GM12891 (cell line): ENCODE measurements around the gene PPOX.

ENCODE experiments used
- DNase-seq: peaks from one replicate; pipeline ENCODE4 v3.0.0; 2011; ENCODE audit warnings: low spot score; ENCODE audit not compliant: insufficient read length
- FAIRE-seq: peaks from 2 replicates; lab custom pipeline; 2011; peaks lifted over from hg19 to GRCh38; lab: Jason Lieb, UNC
- PAX5 ChIP-seq: IDR thresholded peaks from 2 replicates; pipeline ENCODE4 v1.6.1; 2011; ENCODE audit warnings: low read length, moderate library complexity, mild to moderate bottlenecking; ENCODE audit not compliant: insufficient read depth, severe bottlenecking
- POLR2A ChIP-seq: IDR thresholded peaks from 2 replicates; pipeline ENCODE4 v1.6.1; 2011; ENCODE audit warnings: low read depth, low read length, control low read depth
- POLR2AphosphoS5 ChIP-seq: IDR thresholded peaks from 2 replicates; pipeline ENCODE4 v1.6.1; 2011; ENCODE audit warnings: low read depth, low read length, control low read depth
- POU2F2 ChIP-seq: IDR thresholded peaks from 2 replicates; pipeline ENCODE4 v1.6.1; 2011; ENCODE audit warnings: low read depth, mild to moderate bottlenecking, control low read depth, low read length, moderate library complexity
- SPI1 ChIP-seq: IDR thresholded peaks from 2 replicates; pipeline ENCODE4 v1.6.1; 2011; ENCODE audit warnings: low read depth, low read length, control low read depth
- TAF1 ChIP-seq: IDR thresholded peaks from 2 replicates; pipeline ENCODE4 v1.6.1; 2011; ENCODE audit warnings: low read depth, low read length, control low read depth

Gene PPOX

DNA sequence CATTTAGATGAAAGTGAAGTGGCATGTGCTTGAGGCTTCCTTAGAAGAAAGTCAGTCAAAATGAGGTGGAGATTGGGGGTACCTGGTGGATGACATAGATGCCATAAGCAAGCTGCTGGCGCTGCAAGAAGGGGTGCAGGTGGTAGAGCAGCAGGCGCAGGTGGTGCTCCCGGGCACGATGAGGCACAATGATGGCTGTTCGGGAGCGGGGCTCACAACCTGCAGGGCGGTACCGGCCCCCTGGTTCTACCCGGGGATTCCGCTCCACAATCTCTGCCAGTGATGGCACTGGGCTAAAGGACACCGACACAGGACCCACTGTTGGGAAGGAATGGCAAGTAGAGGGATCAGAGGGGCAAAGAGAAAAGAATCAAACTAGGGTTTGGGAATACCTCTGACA lies 8.7 kb downstream of the PPOX start:
- TF ChIP-seq POU2F2 (no peak), TAF1 (no peak), POLR2A (no peak), SPI1 (no peak), POLR2AphosphoS5 (no peak)
- DNase-seq (no peak), FAIRE-seq (no peak)

DNA sequence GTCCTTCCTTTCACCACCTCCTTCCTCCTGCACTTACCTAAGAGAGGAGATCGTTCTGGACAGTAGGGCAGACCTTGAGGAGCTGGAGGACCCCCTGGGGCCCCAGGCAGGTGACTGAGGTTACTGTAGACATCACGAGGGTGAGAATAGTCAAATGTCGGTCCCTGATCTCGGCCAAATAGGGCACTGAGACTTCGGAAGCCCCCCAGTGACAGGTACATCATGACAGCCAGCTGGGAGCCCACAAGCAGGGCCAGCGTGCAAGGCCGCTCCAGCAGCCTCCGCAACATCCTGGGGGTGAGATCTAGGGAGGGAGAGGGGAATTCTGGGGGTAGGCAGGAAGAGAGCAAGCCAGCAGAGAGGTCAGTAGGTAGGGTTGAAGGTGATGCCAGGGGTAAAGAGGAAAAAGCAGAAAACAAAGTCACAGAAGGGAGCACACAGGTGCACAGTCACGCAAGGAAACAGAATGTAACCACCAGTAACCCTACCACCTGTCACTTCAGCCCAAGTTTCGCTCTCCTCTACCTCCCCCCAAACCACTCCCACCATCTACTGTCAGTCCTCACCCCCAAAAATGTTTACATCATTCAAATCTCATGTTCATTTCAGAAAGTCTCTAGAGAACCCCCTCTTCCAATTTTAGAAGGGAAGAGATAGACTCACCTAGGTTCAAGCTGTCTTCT lies 9.7 kb downstream of the PPOX start:
- no peak for FAIRE-seq
- peak; percentile 57 for DNase-seq
- TF ChIP-seq POLR2AphosphoS5 (no peak), POU2F2 (no peak), SPI1 (no peak), PAX5 (no peak), POLR2A (no peak), TAF1 (no peak)

DNA sequence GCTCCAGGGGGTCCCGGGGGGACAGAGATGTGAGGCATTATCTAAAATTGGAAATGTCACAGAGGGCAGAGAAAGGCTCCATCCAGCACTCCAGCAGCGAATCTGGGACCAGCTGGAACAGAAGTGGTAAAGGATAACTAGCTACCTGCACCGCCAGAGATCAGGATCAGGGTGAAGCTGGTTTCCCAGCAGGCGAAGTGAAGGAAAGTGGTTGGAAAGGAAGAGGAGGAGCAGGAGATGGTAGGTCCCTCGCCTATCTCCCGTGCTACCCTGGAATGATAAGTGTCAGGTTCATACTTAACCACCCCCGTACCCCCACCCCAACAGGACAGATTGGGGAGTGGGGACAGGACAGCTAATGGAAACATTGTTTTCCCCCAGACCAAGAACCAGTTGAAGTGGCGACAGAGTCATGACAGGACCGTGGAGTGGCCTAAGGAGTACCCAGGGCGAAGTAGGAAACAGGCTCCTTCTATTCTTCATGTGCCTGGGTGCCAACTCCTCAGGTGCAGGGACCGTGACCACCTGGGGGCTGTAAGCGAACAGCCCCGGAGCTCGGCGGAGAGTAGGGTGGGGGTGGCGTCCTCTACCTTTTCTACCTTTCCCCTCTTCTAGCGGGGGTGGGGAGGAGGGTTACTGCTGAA lies 10.4 kb downstream of the PPOX start:
- TF ChIP-seq PAX5 (peak; percentile 94), TAF1 (no peak)
- FAIRE-seq = no peak
- no peak for DNase-seq

DNA sequence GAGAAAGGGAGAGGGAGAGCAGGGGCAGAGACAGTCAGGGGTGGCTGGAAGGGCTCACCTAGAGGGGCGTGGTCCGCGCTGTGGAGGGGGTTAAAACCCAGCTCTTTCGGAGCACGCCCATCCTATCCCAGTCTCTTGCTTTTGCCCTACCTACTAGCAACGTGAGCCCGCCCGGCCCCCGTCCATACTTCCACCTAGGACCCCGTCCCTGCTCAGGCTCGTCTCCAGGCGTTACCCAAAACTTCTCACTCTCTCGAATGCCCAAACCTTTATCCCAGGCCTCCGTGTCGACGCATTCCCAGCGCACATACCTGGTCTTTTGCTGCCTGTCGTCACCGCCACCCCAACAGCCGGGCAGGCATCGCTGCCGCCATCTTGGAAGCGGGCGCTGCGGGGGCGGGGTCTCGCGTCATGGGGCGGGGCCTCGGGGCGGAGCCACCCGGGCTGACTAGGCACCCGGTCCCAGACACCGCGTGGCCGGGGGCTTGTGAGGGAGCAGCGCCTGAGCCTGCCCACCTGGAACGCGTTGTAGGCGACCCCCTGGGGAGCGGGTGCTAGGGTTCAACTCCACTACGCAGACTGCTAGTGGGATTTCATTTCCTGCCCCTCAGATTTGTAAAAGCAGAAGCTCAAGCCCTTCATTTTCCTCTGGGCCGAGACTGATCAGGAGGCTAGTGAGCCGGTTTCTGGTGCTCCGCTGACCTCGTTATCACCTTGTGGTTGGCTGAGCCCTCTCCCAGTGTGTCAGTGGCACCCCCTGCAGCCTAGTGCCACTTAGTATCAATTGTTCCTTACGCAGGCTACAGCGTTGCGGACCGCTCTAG lies 11.1 kb downstream of the PPOX start, which contains the start of gene B4GALT3:
B4GALT3 (minus strand) TSS at position 396 of the 824 bp plus-strand sequence. CDS start 1,447 bp downstream, outside the sequence.
- peak; percentile 91 for TF ChIP-seq POLR2AphosphoS5
- TF ChIP-seq POLR2A = peak; percentile 91
- TF ChIP-seq PAX5 = no peak
- TF ChIP-seq SPI1 = no peak
- TF ChIP-seq POU2F2 = peak; percentile 63; the same call in 1 of the 2 replicates
- TF ChIP-seq TAF1 = peak; percentile 89
- FAIRE-seq (peak; percentile 81), DNase-seq (peak; percentile 94)

DNA sequence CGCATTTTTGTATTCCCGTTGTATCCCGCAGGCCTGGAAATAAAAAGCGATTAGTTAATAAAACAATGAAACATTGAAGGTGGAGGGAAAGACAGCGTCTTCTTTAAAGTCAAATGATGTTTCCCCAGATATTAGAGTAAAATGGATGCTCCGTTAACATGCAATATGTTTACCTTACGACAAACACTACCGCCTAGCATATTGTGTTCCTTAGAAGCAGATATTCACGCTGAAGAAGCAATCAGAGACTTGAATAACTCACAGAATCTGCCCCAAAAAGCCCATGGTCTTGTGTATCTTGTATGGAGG lies 11.7 kb downstream of the PPOX start:
- FAIRE-seq (no peak), DNase-seq (no peak)
- TF ChIP-seq POLR2A = no peak
- TF ChIP-seq TAF1 = no peak
- TF ChIP-seq POU2F2 = no peak

DNA sequence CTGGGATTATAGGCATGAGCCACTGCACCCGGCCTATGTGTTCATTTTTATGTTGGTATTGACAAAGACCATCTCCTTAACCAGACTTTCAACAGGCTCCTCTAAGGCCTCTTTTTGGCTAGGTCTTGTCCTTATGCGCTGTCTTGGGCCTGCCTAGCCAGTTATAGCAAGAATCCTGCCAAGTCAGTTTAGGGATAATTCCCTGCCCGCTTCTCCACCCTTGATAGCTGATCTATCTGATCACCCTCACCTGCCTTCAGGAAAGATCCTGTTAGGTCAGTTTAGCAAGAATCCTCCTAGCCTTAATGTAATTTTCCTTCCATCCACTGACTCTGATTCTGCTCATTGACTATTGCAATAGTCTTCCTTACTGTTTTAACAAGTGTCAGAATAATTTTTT lies 13.5 kb downstream of the PPOX start:
- DNase-seq (no peak), FAIRE-seq (no peak)
- no peak for TF ChIP-seq PAX5
- no peak for TF ChIP-seq POU2F2
- TF ChIP-seq POLR2AphosphoS5 = no peak
- no peak for TF ChIP-seq SPI1
- TF ChIP-seq TAF1 = no peak
- no peak for TF ChIP-seq POLR2A

DNA sequence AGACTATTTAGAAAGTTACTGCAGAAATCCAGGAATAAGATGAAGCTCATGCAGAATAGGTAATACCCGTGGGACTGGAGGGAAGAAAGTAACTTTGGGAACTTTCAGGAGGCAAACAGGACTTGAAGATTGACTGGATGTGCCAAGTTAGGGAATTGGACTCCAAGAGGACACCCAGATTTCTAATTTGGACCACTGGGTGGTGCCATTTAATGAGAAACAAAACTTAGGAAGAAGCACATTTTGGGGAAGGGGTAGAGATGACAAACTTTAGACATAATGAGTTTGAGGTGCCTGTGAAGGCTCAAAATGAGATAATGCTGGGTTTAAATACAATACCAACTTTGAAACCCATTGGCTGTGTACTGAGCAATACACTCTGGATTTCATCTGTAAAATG lies 14.4 kb downstream of the PPOX start:
- no peak for TF ChIP-seq POLR2A
- no peak for TF ChIP-seq POLR2AphosphoS5
- TF ChIP-seq PAX5 = no peak
- no peak for TF ChIP-seq POU2F2
- TF ChIP-seq TAF1 = no peak
- TF ChIP-seq SPI1 = no peak
- FAIRE-seq = no peak
- no peak for DNase-seq

DNA sequence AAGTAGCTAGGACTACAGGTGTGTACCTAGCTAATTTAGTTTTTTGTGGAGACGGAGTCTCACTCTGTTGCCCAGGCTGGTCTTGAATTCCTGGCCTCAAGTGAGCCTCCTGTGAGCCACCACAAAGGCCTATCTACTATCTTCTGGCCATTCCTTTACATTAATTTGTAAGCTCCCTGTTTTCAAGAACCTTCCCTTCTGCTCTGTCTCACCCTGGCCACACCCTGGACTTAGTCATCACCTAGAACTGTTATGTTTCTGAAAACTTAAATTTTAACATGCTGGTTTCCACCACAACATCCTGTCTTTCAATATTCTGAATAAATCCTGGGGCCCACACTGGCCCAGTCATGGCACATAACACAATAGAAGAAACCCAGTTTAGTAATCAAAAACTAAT lies 16.0 kb downstream of the PPOX start:
- peak; percentile 20 for FAIRE-seq
- TF ChIP-seq SPI1 (no peak), POLR2A (no peak), POLR2AphosphoS5 (no peak), PAX5 (no peak), POU2F2 (no peak), TAF1 (no peak)
- DNase-seq = no peak

DNA sequence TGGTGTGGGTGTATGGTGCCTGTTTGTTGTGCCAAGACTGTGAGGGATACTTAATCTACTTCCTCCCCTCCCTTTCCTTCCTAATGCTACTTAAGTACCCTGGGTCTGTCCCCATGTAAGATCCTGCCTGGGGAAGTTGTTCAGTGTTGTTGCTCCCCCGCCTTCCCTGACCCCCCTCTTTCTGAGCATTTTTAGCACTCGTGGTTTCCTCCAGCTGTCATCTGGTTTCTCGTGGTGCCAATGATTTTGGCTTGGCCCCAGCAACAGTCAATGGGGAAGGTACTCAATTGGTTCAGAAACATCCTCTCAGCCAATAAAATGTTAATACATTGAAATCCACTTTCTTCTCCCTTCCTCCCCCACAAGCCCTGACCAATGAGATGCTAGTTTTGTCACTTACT lies 19.1 kb downstream of the PPOX start:
- DNase-seq (peak; percentile 49), FAIRE-seq (peak; percentile 94)
- TF ChIP-seq POLR2A = peak; percentile 46; the same call in 1 of the 2 replicates
- peak; percentile 50; the same call in 1 of the 2 replicates for TF ChIP-seq SPI1
- TF ChIP-seq POU2F2 = peak; percentile 53; the same call in 1 of the 2 replicates
- TF ChIP-seq POLR2AphosphoS5 = no peak
